HG03103 (cell line): ENCODE results near the gene CELF5.
"Not testable (repeated sequence)": the region's sequence is repeated elsewhere in the genome, so short reads cannot be mapped to it uniquely, and the experiment has no call there.

Experiments
- ATAC-seq: cut with Tn5 transposase; IDR thresholded peaks from one replicate; pipeline ENCODE4 v1.9.1; 2021; ENCODE audit warnings: low read depth; ENCODE audit not compliant: unreplicated experiment

Gene CELF5

GRCh38 chr19:3206216-3206953 lies 18.1 kb upstream of the CELF5 start:
- no peak for ATAC-seq

- ATAC-seq: no peak
Observed at GRCh38 chr19:3207461-3208242, 16.8 kb upstream of the CELF5 start.

GRCh38 chr19:3208317-3209207 lies 15.9 kb upstream of the CELF5 start:
- ATAC-seq: no peak

- no peak for ATAC-seq
Observed at GRCh38 chr19:3210347-3211017, 14.0 kb upstream of the CELF5 start.

- ATAC-seq: no peak
Observed at GRCh38 chr19:3211191-3211590, 13.3 kb upstream of the CELF5 start.

- ATAC-seq: no peak
Observed at GRCh38 chr19:3213159-3213558, 11.3 kb upstream of the CELF5 start.

- no peak for ATAC-seq
Observed at GRCh38 chr19:3216874-3217273, 7.6 kb upstream of the CELF5 start.

GRCh38 chr19:3220576-3220975 lies 3.9 kb upstream of the CELF5 start:
- ATAC-seq: no peak

- ATAC-seq: not testable (repeated sequence)
Observed at GRCh38 chr19:3221576-3221975, 2.9 kb upstream of the CELF5 start.

GRCh38 chr19:3222709-3223108 lies 1.8 kb upstream of the CELF5 start:
- ATAC-seq: no peak

GRCh38 chr19:3225169-3225485 lies 666 bp downstream of the CELF5 start:
- ATAC-seq: no peak

GRCh38 chr19:3225677-3226093 lies 1.2 kb downstream of the CELF5 start:
- ATAC-seq: no peak

GRCh38 chr19:3227054-3227626 lies 2.7 kb downstream of the CELF5 start:
- ATAC-seq: no peak

GRCh38 chr19:3229346-3229743 lies 4.9 kb downstream of the CELF5 start:
- ATAC-seq: no peak

- ATAC-seq: no peak
Observed at GRCh38 chr19:3229888-3230496, 5.5 kb downstream of the CELF5 start.

GRCh38 chr19:3231288-3231687 lies 6.8 kb downstream of the CELF5 start:
- ATAC-seq: no peak

GRCh38 chr19:3233116-3233515 lies 8.7 kb downstream of the CELF5 start:
- ATAC-seq: no peak

GRCh38 chr19:3233831-3234230 lies 9.4 kb downstream of the CELF5 start:
- no peak for ATAC-seq

- no peak for ATAC-seq
Observed at GRCh38 chr19:3234800-3235199, 10.3 kb downstream of the CELF5 start.

- not testable (repeated sequence) for ATAC-seq
Observed at GRCh38 chr19:3235604-3236003, 11.1 kb downstream of the CELF5 start.
